GM19467 (cell line): Measurements from ENCODE around the gene MRPL4.
"Not testable (repeated sequence)": the region's sequence is repeated elsewhere in the genome, so short reads cannot be mapped to it uniquely, and the experiment has no call there.

ENCODE experiments used
- ATAC-seq: cut with Tn5 transposase; IDR thresholded peaks from one replicate; pipeline ENCODE4 v1.9.1; 2021; ENCODE audit warnings: mild to moderate bottlenecking, moderate library complexity; ENCODE audit not compliant: unreplicated experiment

MRPL4 gene

DNA sequence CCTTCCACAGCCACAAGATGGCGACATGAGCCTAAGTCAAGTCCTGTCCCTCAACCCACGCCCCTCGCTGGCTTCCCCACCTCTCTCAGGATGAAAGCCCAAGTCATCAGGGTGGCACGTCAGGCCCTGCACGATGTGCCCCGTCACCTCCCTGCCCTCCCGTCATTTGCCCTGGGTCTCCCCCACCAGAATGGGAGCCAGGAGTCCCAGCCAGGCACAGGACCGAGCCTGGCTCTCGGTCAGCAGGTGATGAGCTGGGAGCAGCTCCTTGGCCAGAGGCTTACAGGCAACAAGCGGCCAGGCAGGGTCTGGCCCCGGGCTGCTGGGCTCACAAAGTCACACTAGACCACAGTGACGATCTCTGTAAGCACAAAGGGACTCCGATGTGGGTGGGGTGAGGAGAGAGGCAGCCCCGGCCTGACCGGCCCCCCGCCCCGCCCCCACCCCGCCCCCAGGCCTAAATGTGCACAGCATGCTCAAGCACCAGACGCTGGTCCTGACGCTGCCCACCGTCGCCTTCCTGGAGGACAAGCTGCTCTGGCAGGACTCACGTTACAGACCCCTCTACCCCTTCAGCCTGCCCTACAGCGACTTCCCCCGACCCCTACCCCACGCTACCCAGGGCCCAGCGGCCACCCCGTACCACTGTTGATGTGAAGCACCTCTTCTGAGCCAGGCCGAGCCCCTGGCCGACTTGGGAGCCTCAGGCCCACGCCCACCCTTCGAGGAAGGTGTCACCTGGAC, 7.3 kb downstream of the MRPL4 start:
- no peak for ATAC-seq

DNA sequence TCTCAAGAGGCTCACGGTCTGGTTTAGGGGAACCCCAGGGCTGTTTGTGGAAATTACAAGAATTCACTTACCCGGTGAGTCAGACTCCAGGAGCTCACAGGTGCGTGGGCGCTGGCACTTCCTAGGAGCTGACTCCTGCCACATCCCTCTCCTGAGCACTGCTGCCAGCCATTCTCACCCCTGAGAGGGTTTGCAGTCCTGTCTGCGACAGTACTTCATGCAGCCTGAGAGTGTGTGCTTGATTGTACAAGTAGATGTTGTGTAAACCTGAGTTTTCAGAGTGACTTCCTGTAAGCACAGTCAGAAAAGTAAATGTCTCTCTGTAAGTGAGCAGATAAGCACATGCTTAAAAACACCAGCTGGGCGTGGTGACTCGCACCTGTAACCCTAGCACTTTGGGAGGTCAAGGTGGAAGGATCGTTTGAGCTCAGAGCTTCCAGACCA, 8.1 kb downstream of the MRPL4 start:
- no peak for ATAC-seq

DNA sequence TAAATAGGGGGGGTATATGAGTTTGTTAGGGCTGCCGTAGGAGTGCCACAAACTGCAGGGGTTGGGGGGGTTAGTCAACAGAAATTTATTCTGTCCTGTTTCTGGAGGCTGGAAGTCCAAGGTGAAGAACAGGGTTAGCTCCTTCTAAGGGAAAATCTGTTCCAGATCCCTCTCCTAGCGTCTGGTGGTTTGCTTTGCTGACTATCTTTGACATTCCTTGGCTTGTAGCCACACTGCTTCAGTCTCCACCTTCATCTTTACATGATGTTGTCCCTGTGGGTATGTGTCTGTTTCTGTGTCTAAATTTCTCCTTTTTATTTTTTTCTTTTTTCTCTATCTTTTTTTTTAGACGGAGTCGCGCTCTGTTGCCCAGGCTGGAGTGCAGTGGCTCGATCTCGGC, 10.8 kb downstream of the MRPL4 start:
- no peak for ATAC-seq

DNA sequence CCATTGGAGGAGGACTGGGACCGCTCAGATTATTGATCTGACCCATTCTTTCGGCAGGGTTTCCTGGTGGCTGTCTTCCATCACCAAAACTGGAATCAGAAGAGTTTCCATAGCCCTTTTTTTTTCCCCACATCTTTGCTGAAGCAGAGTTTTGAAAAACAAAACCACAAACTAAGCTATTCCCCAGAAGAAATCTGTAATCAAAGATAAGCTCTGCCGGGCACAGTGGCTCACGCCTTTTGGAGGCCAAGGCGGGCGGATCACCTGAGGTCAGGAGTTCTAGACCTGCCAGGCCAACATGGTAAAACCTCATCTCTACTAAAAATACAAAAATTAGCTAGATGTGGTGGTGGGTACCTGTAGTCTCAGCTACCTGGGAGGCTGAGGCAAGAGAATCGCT, 14.7 kb downstream of the MRPL4 start:
- ATAC-seq, result no peak

DNA sequence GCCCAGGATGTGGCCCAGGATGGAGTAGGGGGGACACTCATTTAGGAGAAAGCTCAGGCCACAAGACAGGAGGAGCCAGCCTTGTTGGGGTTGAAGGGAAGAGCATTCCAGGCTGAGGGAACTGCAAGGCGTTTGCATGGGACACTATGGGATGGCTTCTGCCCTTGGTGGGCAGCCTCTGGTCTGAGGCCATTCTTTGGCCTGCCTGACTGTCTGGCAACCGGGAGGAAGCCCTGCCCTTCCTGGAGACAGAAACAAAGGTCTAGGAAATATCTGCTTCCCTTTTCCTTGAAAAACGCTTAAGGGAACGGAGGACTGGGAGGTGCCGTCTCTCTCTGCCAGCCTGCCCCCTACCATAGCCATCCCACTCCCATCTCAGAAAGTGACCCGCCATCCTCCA, 16.1 kb downstream of the MRPL4 start:
- no peak for ATAC-seq

DNA sequence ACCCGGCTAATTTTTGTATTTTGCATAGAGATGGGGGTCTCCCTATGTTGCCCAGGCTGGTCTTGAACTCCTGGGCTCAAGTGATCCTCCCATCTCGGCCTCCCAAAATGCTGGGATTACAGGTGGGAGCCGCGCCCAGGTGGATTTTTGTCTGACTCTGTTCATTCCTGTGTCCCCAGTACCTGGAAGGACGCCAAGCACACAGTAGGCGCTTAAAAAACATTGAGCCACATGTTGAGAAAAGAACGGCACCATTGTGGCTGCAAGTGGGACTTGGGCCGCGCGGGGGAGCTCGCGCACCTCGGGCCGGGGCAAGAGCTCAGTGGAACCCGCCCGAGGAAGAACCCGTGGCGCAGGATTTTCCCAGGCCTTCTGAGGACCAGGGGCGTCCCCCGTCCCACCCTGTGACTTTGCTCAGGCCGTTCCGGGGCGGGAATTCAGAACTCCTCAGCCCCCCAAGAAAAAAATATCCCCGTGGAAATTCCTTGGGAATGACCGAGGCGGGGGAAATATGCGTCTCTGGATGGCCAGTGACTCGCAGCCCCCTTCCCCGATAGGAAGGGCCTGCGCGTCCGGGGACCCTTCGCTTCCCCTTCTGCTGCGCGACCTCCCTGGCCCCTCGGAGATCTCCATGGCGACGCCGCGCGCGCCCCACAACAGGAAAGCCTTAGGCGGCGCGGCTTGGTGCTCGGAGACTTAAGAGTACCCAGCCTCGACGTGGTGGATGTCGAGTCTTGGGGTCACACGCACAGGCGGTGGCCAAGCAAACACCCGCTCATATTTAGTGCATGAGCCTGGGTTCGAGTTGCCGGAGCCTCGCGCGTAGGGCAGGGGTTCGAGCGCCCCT, 17.5 kb downstream of the MRPL4 start:
- peak; percentile 37 for ATAC-seq

DNA sequence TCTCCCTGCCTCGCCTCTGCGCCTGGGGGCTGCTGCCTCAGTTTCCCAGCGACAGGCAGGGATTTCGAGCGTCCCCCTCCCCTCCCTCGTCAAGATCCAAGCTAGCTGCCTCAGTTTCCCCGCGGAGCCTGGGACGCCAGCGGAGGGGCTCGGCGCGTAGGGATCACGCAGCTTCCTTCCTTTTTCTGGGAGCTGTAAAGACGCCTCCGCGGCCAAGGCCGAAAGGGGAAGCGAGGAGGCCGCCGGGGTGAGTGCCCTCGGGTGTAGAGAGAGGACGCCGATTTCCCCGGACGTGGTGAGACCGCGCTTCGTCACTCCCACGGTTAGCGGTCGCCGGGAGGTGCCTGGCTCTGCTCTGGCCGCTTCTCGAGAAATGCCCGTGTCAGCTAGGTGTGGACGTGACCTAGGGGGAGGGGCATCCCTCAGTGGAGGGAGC, 18.2 kb downstream of the MRPL4 start:
- ATAC-seq, result peak; percentile 27

DNA sequence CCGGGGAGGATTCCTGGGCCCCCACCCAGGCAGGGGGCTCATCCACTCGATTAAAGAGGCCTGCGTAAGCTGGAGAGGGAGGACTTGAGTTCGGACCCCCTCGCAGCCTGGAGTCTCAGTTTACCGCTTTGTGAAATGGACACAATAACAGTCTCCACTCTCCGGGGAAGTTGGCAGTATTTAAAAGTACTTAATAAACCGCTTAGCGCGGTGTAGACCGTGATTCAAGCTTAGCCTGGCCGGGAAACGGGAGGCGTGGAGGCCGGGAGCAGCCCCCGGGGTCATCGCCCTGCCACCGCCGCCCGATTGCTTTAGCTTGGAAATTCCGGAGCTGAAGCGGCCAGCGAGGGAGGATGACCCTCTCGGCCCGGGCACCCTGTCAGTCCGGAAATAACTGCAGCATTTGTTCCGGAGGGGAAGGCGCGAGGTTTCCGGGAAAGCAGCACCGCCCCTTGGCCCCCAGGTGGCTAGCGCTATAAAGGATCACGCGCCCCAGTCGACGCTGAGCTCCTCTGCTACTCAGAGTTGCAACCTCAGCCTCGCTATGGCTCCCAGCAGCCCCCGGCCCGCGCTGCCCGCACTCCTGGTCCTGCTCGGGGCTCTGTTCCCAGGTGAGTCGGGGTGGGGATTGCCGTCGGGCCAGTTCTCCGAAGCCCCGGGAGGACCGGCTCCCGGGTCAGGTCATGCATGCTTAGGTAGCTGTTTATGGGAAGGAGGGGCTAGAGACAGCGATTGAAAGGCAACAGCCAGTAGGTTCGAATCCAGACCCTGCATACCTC, 18.8 kb downstream of the MRPL4 start, which contains the start of gene ICAM1:
TSS of gene ICAM1 (plus strand) at position 505 of the 779 bp plus-strand sequence. CDS start at position 545, 40 bp downstream.
- peak; percentile 46 for ATAC-seq

DNA sequence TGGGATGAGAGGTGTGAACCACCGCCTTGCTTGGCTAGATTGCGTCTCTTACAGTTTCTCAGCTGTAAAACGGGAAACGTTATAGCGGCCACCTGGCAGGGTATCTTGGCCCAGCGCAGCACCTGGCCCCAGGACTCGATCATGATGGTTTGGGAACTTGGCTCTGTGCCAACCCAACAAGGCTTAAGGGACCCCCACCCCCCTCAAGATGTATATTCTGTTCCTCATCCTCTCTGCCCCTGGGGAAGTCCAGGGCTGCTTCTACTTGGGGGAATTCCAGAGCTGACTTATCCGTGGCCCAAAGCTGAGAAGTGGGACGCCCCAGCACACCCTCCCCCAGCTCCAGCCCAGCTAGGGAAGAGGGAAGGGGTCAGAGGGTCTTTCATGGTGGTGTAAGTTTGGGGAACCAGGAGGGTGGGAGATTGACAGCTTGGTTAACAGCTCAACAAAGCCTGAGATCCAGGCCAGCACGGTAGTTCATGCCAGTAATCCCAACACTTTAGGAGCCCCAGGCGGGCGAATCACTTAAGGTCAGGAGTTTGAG, 19.6 kb downstream of the MRPL4 start:
- ATAC-seq, result no peak

DNA sequence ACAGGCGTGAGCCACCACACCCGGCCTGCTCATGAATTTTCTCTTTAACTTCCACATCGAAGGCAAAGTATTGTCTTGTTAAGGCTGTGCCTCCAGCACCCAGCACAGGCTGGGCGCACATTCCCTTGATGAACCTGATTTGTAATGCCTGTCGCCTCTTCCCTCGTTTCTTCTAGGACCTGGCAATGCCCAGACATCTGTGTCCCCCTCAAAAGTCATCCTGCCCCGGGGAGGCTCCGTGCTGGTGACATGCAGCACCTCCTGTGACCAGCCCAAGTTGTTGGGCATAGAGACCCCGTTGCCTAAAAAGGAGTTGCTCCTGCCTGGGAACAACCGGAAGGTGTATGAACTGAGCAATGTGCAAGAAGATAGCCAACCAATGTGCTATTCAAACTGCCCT, 22.6 kb downstream of the MRPL4 start:
- ATAC-seq, result no peak

DNA sequence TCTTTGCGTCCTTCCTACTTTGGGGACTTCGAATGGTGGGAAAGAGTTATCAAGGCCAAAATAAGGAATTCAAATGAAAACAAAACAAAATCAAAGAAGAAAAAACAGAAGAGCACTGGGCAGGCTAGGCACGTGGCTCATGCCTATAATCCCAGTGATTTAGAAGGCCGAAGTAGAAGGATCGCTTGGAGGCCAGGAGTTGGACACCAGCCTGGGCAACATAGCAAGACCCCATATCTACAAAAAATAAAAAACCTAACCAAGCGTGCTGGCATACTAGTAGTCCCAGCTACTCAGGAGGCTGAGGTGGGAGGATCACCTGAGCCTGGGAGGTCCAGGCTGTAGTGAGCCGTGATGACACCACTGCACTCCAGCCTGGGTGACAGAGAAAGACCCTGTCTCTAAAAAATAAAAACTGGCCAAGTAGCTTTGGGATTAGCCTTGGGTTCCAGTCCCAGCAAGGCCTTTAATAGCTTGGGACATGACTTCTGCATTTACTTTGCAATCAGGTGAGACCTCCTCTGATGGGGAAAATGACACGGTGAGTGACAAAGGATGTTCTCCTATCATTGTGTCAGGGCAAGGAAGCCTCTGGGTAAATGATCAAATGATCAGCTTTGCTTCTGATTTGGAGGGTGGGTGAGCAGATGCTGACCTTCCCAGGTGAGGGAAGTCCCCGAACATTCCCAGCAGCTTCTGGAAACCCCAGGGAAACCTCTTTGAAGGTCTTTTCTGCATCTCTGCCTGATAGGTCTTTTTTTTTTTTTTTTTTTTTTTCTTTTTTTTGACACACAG, 26.0 kb downstream of the MRPL4 start:
- ATAC-seq, result no peak

DNA sequence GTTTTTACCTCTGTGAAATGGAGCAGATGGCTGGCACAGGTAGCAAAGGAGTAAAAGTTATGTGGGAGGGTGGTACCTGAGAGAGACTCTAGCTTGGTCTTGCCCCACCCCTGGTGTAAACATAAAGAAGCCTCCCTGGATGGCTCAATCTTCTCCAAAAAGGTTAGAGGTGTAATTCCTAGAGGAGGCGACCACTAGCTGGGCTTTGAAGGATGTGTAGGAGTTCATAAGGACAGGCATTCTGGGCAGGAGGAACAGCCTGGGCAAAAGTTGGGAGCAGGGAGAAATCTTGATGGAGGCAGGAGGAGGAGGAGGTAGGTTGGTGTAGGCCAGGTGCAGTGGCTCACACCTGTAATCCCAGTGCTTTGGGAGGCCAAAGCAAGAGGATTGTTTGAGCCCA, 26.9 kb downstream of the MRPL4 start:
- ATAC-seq, result no peak

DNA sequence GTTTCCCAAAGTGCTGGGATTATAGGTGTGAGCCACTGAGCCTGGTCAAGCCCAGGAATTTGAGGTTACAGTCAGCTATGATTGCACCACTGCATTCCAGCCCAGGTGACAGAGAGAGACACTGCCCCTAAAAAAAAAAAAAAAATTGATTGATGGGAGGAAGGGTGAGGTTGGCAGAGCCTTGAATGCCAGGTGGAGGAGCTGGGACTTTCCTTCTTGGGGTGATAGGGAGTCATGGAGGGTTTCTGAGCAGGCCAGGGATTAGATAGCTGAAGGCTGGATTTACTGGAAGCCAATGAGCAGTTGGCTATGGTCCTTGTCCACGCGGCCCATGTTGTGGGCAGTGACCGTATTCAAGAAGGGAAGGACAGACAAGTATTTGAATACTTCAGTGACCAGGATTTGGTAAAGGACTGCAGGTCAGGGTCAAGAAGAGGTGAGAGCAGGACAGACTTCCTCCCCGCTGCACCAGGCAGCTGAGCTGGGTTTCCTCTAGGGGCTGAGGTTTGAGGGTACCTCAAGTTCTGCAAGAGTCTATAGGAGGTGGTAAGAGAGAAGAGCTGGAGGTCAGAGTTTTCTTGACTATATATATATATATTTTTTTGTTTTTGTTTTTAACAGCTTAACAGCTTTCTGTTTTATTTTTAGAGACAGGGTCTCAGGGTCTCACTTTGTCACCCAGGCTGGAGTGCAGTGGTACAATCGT, 27.9 kb downstream of the MRPL4 start:
- ATAC-seq, result no peak

DNA sequence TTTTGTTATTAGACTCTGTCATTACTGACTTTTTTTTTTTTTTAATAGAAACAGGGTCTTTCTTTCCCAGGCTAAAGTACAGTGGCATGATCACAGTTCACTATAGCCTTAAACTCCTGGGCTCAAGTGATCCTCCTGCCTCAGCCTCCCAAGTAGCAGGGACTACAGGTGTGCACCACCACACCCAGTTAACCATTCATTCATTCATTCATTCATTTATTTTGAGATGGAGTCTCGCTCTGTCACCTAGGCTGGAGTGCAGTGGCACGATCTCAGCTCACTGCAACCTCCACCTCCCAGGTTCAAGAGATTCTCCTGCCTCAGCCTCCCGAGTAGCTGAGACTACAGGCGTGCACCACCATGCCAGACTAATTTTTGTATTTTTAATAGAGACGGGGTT, 30.0 kb downstream of the MRPL4 start:
- ATAC-seq, result not testable (repeated sequence)

DNA sequence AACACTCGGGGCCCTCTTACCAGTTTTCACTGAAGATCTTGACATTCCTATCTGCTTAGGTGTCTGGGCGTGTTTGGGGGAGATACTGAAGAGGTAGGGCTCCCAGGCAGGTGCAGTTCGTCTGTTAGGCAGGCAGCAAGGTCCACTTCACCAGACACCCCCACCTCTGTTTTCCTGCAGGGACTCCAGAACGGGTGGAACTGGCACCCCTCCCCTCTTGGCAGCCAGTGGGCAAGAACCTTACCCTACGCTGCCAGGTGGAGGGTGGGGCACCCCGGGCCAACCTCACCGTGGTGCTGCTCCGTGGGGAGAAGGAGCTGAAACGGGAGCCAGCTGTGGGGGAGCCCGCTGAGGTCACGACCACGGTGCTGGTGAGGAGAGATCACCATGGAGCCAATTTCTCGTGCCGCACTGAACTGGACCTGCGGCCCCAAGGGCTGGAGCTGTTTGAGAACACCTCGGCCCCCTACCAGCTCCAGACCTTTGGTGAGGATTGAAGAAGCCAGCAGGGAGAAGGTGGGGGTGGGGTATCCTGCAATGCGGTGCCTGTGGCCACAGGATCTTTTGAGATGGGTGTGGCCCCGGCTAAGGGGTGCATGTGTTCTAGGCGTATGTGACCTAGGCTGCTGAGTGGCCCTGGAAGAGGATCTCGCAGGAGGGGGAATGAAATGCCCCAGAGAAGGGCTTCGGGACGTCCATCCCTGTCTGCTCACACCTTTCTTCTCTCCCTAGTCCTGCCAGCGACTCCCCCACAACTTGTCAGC, 31.5 kb downstream of the MRPL4 start:
- no peak for ATAC-seq

DNA sequence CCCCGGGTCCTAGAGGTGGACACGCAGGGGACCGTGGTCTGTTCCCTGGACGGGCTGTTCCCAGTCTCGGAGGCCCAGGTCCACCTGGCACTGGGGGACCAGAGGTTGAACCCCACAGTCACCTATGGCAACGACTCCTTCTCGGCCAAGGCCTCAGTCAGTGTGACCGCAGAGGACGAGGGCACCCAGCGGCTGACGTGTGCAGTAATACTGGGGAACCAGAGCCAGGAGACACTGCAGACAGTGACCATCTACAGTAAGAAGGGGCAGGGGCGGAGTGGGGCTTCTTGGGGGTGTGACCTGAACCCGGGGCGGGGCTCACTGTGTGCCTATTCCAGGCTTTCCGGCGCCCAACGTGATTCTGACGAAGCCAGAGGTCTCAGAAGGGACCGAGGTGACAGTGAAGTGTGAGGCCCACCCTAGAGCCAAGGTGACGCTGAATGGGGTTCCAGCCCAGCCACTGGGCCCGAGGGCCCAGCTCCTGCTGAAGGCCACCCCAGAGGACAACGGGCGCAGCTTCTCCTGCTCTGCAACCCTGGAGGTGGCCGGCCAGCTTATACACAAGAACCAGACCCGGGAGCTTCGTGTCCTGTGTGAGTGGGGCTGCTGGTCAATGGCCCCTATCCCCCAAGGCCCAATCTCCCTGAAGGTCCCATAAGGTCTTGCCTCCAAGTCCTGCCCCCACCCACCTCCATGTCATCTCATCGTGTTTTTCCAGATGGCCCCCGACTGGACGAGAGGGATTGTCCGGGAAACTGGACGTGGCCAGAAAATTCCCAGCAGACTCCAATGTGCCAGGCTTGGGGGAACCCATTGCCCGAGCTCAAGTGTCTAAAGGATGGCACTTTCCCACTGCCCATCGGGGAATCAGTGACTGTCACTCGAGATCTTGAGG, 32.3 kb downstream of the MRPL4 start:
- ATAC-seq, result no peak

DNA sequence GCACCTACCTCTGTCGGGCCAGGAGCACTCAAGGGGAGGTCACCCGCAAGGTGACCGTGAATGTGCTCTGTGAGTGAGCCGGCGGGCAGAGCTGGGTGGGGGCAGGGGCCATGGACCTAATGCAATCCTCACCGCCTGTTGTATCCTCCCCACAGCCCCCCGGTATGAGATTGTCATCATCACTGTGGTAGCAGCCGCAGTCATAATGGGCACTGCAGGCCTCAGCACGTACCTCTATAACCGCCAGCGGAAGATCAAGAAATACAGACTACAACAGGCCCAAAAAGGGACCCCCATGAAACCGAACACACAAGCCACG, 32.9 kb downstream of the MRPL4 start:
- ATAC-seq, result no peak

DNA sequence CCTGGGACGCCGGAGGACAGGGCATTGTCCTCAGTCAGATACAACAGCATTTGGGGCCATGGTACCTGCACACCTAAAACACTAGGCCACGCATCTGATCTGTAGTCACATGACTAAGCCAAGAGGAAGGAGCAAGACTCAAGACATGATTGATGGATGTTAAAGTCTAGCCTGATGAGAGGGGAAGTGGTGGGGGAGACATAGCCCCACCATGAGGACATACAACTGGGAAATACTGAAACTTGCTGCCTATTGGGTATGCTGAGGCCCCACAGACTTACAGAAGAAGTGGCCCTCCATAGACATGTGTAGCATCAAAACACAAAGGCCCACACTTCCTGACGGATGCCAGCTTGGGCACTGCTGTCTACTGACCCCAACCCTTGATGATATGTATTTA, 33.4 kb downstream of the MRPL4 start:
- no peak for ATAC-seq
